WTC11 (cell line): ENCODE results near the gene S100B. TPM values are rescaled to one million over a fixed set of nuclear protein-coding genes. Genes with fewer than 3 reads are reported as not detected.

Experiments
- ATAC-seq: fragments of 200-7000 bp; cut with Tn5 transposase; 2 replicates; pipeline ENCODE4 v1.10.0; 2021; ENCODE audit warnings: mild to moderate bottlenecking, moderate library complexity
- CTCF ChIA-PET: fragments of 300-600 bp; sonication (Branson Sonifier 250); formaldehyde crosslinking; loops from one replicate; lab custom pipeline; 2021; ENCODE audit warnings: antibody characterized with exemption; lab: Charles Lee
- POLR2A ChIA-PET: fragments of 350-600 bp; sonication (Branson Sonifier 250); formaldehyde crosslinking; loops from one replicate; lab custom pipeline; 2021; ENCODE audit warnings: antibody characterized with exemption; lab: Charles Lee
- DNase-seq: peaks from one replicate; pipeline ENCODE4 v3.0.0; 2021; ENCODE audit warnings: low spot score
- H3K27ac Mint-ChIP-seq: 2 replicates; pipeline ENCODE4 v1.8.0; 2021; ENCODE audit warnings: mixed read lengths
- H3K27me3 Mint-ChIP-seq: 2 replicates; pipeline ENCODE4 v1.8.0; 2021; ENCODE audit warnings: low read depth, mild to moderate bottlenecking, moderate library complexity, mixed read lengths
- H3K36me3 Mint-ChIP-seq: 2 replicates; pipeline ENCODE4 v1.8.0; 2021; ENCODE audit warnings: mixed read lengths
- H3K4me1 Mint-ChIP-seq: 2 replicates; pipeline ENCODE4 v1.8.0; 2022; ENCODE audit warnings: mixed read lengths
- H3K4me3 Mint-ChIP-seq: 2 replicates; pipeline ENCODE4 v1.8.0; 2021; ENCODE audit warnings: mild to moderate bottlenecking, moderate library complexity, mixed read lengths
- H3K9me3 Mint-ChIP-seq: 2 replicates; pipeline ENCODE4 v1.8.0; 2021; ENCODE audit warnings: mixed read lengths
- CBFB ChIP-seq: sonication (generic); formaldehyde crosslinking; IDR thresholded peaks from 2 replicates; pipeline ENCODE4 v1.8.1; 2022; ENCODE audit warnings: mild to moderate bottlenecking, low read depth, missing genetic modification reagents
- ETV6 ChIP-seq: sonication (generic); formaldehyde crosslinking; IDR thresholded peaks from 2 replicates; pipeline ENCODE4 v1.8.1; 2022; ENCODE audit warnings: mild to moderate bottlenecking, missing genetic modification reagents
- FOXK1 ChIP-seq: sonication (generic); formaldehyde crosslinking; IDR thresholded peaks from 2 replicates; pipeline ENCODE4 v1.8.0; 2022; ENCODE audit warnings: mild to moderate bottlenecking, moderate library complexity, missing genetic modification reagents
- FOXP1 ChIP-seq: sonication (generic); formaldehyde crosslinking; IDR thresholded peaks from 2 replicates; pipeline ENCODE4 v1.8.0; 2022; ENCODE audit warnings: missing genetic modification reagents, mild to moderate bottlenecking, moderate library complexity, borderline replicate concordance
- JAZF1 ChIP-seq: fragments of 250-450 bp; sonication (Bioruptor Pico); IDR thresholded peaks from 2 replicates; pipeline ENCODE4 v1.9.0; 2021; ENCODE audit warnings: moderate library complexity, mild to moderate bottlenecking, inconsistent platforms
- KAT7 ChIP-seq: sonication (generic); formaldehyde crosslinking; IDR thresholded peaks from 2 replicates; pipeline ENCODE4 v1.8.1; 2023; ENCODE audit warnings: missing genetic modification reagents, mild to moderate bottlenecking, borderline replicate concordance
- MLX ChIP-seq: sonication (generic); formaldehyde crosslinking; IDR thresholded peaks from 2 replicates; pipeline ENCODE4 v1.8.1; 2023; ENCODE audit warnings: mild to moderate bottlenecking, missing genetic modification reagents, moderate library complexity
- NFE2L1 ChIP-seq: sonication (generic); formaldehyde crosslinking; IDR thresholded peaks from 2 replicates; pipeline ENCODE4 v1.8.1; 2023; ENCODE audit warnings: missing genetic modification reagents
- PRDM15 ChIP-seq: sonication (generic); formaldehyde crosslinking; IDR thresholded peaks from 2 replicates; pipeline ENCODE4 v1.8.0; 2022; ENCODE audit warnings: missing genetic modification reagents
- PREB ChIP-seq: sonication (generic); formaldehyde crosslinking; IDR thresholded peaks from 2 replicates; pipeline ENCODE4 v1.8.1; 2022; ENCODE audit warnings: mild to moderate bottlenecking, missing genetic modification reagents, moderate library complexity, borderline replicate concordance
- RELA ChIP-seq: sonication (generic); formaldehyde crosslinking; IDR thresholded peaks from 2 replicates; pipeline ENCODE4 v1.8.1; 2022; ENCODE audit warnings: missing genetic modification reagents, mild to moderate bottlenecking, borderline replicate concordance
- RORB ChIP-seq: fragments of 250-450 bp; sonication (Bioruptor Pico); IDR thresholded peaks from 2 replicates; pipeline ENCODE4 v1.9.0; 2021; ENCODE audit warnings: mild to moderate bottlenecking
- TCF7 ChIP-seq: sonication (generic); formaldehyde crosslinking; IDR thresholded peaks from 2 replicates; pipeline ENCODE4 v1.8.0; 2022; ENCODE audit warnings: mild to moderate bottlenecking, low read depth, missing genetic modification reagents, moderate library complexity
- TP53 ChIP-seq: sonication (generic); formaldehyde crosslinking; IDR thresholded peaks from 2 replicates; pipeline ENCODE4 v1.8.1; 2023; ENCODE audit warnings: mild to moderate bottlenecking, missing genetic modification reagents
- ZNF219 ChIP-seq: sonication (generic); formaldehyde crosslinking; IDR thresholded peaks from 2 replicates; pipeline ENCODE4 v1.8.0; 2023; ENCODE audit warnings: missing genetic modification reagents, mild to moderate bottlenecking, borderline replicate concordance
- ZNF425 ChIP-seq: fragments of 250-450 bp; sonication (Bioruptor Pico); conservative IDR thresholded peaks from 2 replicates; pipeline ENCODE4 v1.9.0; 2021; ENCODE audit warnings: mild to moderate bottlenecking
- ZNF671 ChIP-seq: fragments of 250-450 bp; sonication (Bioruptor Pico); IDR thresholded peaks from 2 replicates; pipeline ENCODE4 v1.8.0; 2021; ENCODE audit warnings: mild to moderate bottlenecking
- total RNA-seq: library from RNA; stranded (reverse); gene quantifications from 3 replicates; pipeline ENCODE4 v1.2.3, GENCODE V29; 2021
- TF ChIP-seq, protein P1 (sequence below): sonication (generic); formaldehyde crosslinking; IDR thresholded peaks from 2 replicates; pipeline ENCODE4 v1.8.0; 2022; ENCODE audit warnings: mild to moderate bottlenecking, missing genetic modification reagents
- TF ChIP-seq, protein P2 (sequence below): sonication (generic); formaldehyde crosslinking; IDR thresholded peaks from 2 replicates; pipeline ENCODE4 v1.8.1; 2023; ENCODE audit warnings: mild to moderate bottlenecking, missing genetic modification reagents
- TF ChIP-seq, protein P3 (sequence below): fragments of 250-450 bp; sonication (Bioruptor Pico); IDR thresholded peaks from 2 replicates; pipeline ENCODE4 v2.1.2; 2022; ENCODE audit warnings: mild to moderate bottlenecking, moderate library complexity

S100B gene
- total RNA-seq, 1 experiment from 2014 or later = 0.46 TPM

DNA sequence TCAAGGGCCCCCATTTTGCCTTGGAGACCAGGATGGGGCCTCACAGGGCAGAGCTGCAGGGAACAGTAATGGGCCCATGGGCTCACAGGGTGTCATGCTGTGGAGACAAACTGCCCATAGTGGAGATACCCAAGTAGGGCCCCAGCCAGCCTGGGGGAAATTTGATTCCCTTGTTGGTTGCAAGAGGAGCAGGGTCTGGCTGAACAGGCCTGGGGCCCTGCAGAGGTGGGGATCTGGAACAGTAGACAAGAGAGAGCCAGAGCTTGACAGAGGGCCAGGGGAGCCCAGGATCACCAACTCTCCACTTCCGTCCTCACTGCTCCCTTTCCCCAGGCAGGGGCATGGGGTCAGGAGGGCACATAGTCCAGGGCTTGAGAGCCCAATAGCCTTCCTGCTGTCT, 8.7 kb downstream of the S100B start:
- CTCF ChIA-PET = no interaction called here
- H3K9me3 Mint-ChIP-seq = peaks cover 44% of the 10 kb centered on the region

GRCh38 chr21:46594276-46594675, 10.6 kb downstream of the S100B start:
- peaks cover 22% of the 10 kb centered on the region for H3K27me3 Mint-ChIP-seq
- H3K9me3 Mint-ChIP-seq = peaks cover 63% of the 10 kb centered on the region
- no peak overlapping the region for H3K27ac Mint-ChIP-seq
- no peak for DNase-seq
- peaks cover 23% of the 10 kb centered on the region for H3K36me3 Mint-ChIP-seq
- no peak overlapping the region for H3K4me3 Mint-ChIP-seq
- ATAC-seq = no peak
- POLR2A ChIA-PET = no interaction called here
- no peaks in the 10 kb centered on the region for H3K4me1 Mint-ChIP-seq
- CTCF ChIA-PET = no interaction called here
- TF ChIP-seq MLX (CRISPR knock-in tag) (no peak), KAT7 (CRISPR knock-in tag) (no peak), CBFB (CRISPR knock-in tag) (no peak), JAZF1 (CRISPR knock-in tag) (no peak), ETV6 (CRISPR knock-in tag) (no peak), ZNF425 (no peak), NFE2L1 (CRISPR knock-in tag) (no peak)

More for the DNA sequence above, 8.7 kb downstream of the S100B start:
- no peak for TF ChIP-seq TP53 (CRISPR knock-in tag)
- TF ChIP-seq, protein P1, sequence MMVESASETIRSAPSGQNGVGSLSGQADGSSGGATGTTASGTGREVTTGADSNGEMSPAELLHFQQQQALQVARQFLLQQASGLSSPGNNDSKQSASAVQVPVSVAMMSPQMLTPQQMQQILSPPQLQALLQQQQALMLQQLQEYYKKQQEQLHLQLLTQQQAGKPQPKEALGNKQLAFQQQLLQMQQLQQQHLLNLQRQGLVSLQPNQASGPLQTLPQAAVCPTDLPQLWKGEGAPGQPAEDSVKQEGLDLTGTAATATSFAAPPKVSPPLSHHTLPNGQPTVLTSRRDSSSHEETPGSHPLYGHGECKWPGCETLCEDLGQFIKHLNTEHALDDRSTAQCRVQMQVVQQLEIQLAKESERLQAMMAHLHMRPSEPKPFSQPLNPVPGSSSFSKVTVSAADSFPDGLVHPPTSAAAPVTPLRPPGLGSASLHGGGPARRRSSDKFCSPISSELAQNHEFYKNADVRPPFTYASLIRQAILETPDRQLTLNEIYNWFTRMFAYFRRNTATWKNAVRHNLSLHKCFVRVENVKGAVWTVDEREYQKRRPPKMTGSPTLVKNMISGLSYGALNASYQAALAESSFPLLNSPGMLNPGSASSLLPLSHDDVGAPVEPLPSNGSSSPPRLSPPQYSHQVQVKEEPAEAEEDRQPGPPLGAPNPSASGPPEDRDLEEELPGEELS = no peak
- TF ChIP-seq ZNF671 = no peak
- TF ChIP-seq, protein P2, sequence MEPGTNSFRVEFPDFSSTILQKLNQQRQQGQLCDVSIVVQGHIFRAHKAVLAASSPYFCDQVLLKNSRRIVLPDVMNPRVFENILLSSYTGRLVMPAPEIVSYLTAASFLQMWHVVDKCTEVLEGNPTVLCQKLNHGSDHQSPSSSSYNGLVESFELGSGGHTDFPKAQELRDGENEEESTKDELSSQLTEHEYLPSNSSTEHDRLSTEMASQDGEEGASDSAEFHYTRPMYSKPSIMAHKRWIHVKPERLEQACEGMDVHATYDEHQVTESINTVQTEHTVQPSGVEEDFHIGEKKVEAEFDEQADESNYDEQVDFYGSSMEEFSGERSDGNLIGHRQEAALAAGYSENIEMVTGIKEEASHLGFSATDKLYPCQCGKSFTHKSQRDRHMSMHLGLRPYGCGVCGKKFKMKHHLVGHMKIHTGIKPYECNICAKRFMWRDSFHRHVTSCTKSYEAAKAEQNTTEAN (CRISPR knock-in tag) = no peak
- TF ChIP-seq PRDM15 = no peak
- no peak for TF ChIP-seq TCF7 (CRISPR knock-in tag)
- TF ChIP-seq, protein P3, sequence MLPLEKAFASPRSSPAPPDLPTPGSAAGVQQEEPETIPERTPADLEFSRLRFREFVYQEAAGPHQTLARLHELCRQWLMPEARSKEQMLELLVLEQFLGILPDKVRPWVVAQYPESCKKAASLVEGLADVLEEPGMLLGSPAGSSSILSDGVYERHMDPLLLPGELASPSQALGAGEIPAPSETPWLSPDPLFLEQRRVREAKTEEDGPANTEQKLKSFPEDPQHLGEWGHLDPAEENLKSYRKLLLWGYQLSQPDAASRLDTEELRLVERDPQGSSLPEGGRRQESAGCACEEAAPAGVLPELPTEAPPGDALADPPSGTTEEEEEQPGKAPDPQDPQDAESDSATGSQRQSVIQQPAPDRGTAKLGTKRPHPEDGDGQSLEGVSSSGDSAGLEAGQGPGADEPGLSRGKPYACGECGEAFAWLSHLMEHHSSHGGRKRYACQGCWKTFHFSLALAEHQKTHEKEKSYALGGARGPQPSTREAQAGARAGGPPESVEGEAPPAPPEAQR (CRISPR knock-in tag) = no peak
- TF ChIP-seq PREB (CRISPR knock-in tag) = no peak
- no peak for TF ChIP-seq FOXP1 (CRISPR knock-in tag)
- TF ChIP-seq FOXK1 (CRISPR knock-in tag) = no peak
- TF ChIP-seq RORB (CRISPR knock-in tag) = no peak
- TF ChIP-seq ZNF219 (CRISPR knock-in tag) = no peak
- TF ChIP-seq RELA (CRISPR knock-in tag) = no peak
- TF ChIP-seq, all 79 proteins: peak for 0
- Mint-ChIP-seq H3K4me3 (no peak overlapping the region), H3K27ac (no peak overlapping the region), H3K4me1 (no peaks in the 10 kb centered on the region), H3K27me3 (peaks cover 16% of the 10 kb centered on the region), H3K36me3 (peaks cover 23% of the 10 kb centered on the region)
- ATAC-seq (no peak), DNase-seq (no peak)
- POLR2A ChIA-PET = no interaction called here
